Activated naive CD4-positive, alpha-beta T cell treated with anti-CD3 and anti-CD28 coated beads, Interleukin-2, amount 50 U/mL, for 24 hours (primary cell): ENCODE results near the gene RAX2.

Source experiments
- H3K27ac Mint-ChIP-seq: one replicate; pipeline ENCODE4 v1.8.0; 2021; ENCODE audit warnings: mild to moderate bottlenecking, mixed read lengths
- H3K27me3 Mint-ChIP-seq: one replicate; pipeline ENCODE4 v1.8.0; 2021; ENCODE audit warnings: mixed read lengths
- H3K36me3 Mint-ChIP-seq: one replicate; pipeline ENCODE4 v1.8.0; 2021; ENCODE audit warnings: mixed read lengths
- H3K4me1 Mint-ChIP-seq: one replicate; pipeline ENCODE4 v1.8.0; 2021; ENCODE audit warnings: mixed read lengths
- H3K4me3 Mint-ChIP-seq: one replicate; pipeline ENCODE4 v1.8.0; 2021; ENCODE audit warnings: mild to moderate bottlenecking, mixed read lengths
- H3K9me3 Mint-ChIP-seq: one replicate; pipeline ENCODE4 v1.8.0; 2021; ENCODE audit warnings: mixed read lengths

The RAX2 gene

GRCh38 chr19:3719868-3720267 lies 52.2 kb downstream of the RAX2 start:
- Mint-ChIP-seq H3K4me3 (no peak overlapping the region), H3K9me3 (no peaks in the 10 kb centered on the region), H3K4me1 (peaks cover 29% of the 10 kb centered on the region), H3K27me3 (no peaks in the 10 kb centered on the region), H3K36me3 (no peaks in the 10 kb centered on the region), H3K27ac (no peak overlapping the region)
